H1 (cell line): Measurements from ENCODE around the gene CRYM. TPM values are rescaled to one million over a fixed set of nuclear protein-coding genes. Genes with fewer than 3 reads are reported as not detected.

Experiments used
- CTCF ChIA-PET: fragments of 300-600 bp; sonication (Branson Sonifier 250); formaldehyde crosslinking; loops from one replicate; lab custom pipeline; 2021; ENCODE audit not compliant: partially characterized antibody; lab: Charles Lee
- POLR2A ChIA-PET: fragments of 300-600 bp; sonication (Branson Sonifier 250); formaldehyde crosslinking; loops from one replicate; lab custom pipeline; 2021; ENCODE audit warnings: inconsistent platforms; ENCODE audit not compliant: partially characterized antibody; lab: Charles Lee
- DNase-seq, 2 experiments: peaks; one replicate each; pipeline versions ENCODE4 v3.0.0 to v3.0.0-alpha.2; 2010 to 2022; ENCODE audit warnings: low spot score in 2 of 2, low read depth in 1 of 2, mixed read lengths in 1 of 2
- FAIRE-seq: peaks from 2 replicates; lab custom pipeline; 2011; peaks lifted over from hg19 to GRCh38; lab: Jason Lieb, UNC
- H2AFZ ChIP-seq: 2 replicates; pipeline ENCODE4 v1.8.1; 2012; ENCODE audit warnings: low read length, inconsistent platforms
- H2AK5ac ChIP-seq: 2 replicates; pipeline ENCODE4 v1.6.1; 2013; ENCODE audit warnings: low read depth, low read length
- H2BK120ac ChIP-seq: replicated peaks from 2 replicates; pipeline ENCODE3; 2013; ENCODE audit warnings: low read depth, low read length, inconsistent platforms
- H2BK12ac ChIP-seq: 2 replicates; pipeline ENCODE4 v1.6.1; 2013; ENCODE audit warnings: low read depth, low read length
- H2BK15ac ChIP-seq: 2 replicates; pipeline ENCODE4 v1.6.1; 2013; ENCODE audit warnings: low read length
- H2BK20ac ChIP-seq: 2 replicates; pipeline ENCODE4 v1.6.1; 2013; ENCODE audit warnings: low read length
- H2BK5ac ChIP-seq: 2 replicates; pipeline ENCODE4 v1.6.1; 2013; ENCODE audit warnings: low read depth, low read length
- H3K14ac ChIP-seq: 2 replicates; pipeline ENCODE4 v1.6.1; 2013; ENCODE audit warnings: inconsistent platforms; ENCODE audit not compliant: insufficient read length
- H3K18ac ChIP-seq: 2 replicates; pipeline ENCODE4 v1.6.1; 2013; ENCODE audit warnings: low read length; ENCODE audit errors: extremely low read depth
- H3K23ac ChIP-seq: 2 replicates; pipeline ENCODE4 v1.6.1; 2013; ENCODE audit warnings: inconsistent platforms; ENCODE audit not compliant: insufficient read length
- H3K23me2 ChIP-seq: 2 replicates; pipeline ENCODE4 v1.6.1; 2013; ENCODE audit warnings: low read depth, low read length
- H3K27ac ChIP-seq: 2 replicates; pipeline ENCODE4 v1.6.1; 2011; ENCODE audit warnings: low read depth, low read length, inconsistent platforms
- H3K27me3 ChIP-seq, 4 experiments: replicated peaks in 1 of 4; 1 replicate in 1 of 4; 2 replicates in 3 of 4; pipeline versions ENCODE4 v1.6.1 to v1.8.1; 2011 to 2013; ENCODE audit warnings: low read length in 3 of 4, mild to moderate bottlenecking in 3 of 4, inconsistent platforms in 2 of 4, mixed read lengths in 2 of 4, moderate library complexity in 1 of 4; ENCODE audit not compliant: control insufficient read depth in 3 of 4, insufficient read depth in 3 of 4; ENCODE audit errors: extremely low read depth in 1 of 4
- H3K36me3 ChIP-seq, 4 experiments: 2 replicates each; pipeline versions ENCODE4 v1.6.1 to v1.8.1; 2011 to 2013; ENCODE audit warnings: mild to moderate bottlenecking in 4 of 4, low read length in 3 of 4, moderate library complexity in 2 of 4, control low read depth in 1 of 4, inconsistent platforms in 1 of 4; ENCODE audit not compliant: insufficient read depth in 4 of 4, control insufficient read depth in 2 of 4
- H3K4ac ChIP-seq: replicated peaks from 2 replicates; pipeline ENCODE3; 2013; ENCODE audit warnings: low read length, low read depth, mixed read lengths, inconsistent platforms; ENCODE audit not compliant: insufficient read length
- H3K4me1 ChIP-seq, 4 experiments: replicated peaks in 1 of 4; 1 replicate in 1 of 4; 2 replicates in 3 of 4; pipeline versions ENCODE4 v1.6.1 to v1.8.1; 2011 to 2013; ENCODE audit warnings: low read length in 3 of 4, inconsistent platforms in 2 of 4, mixed read lengths in 1 of 4; ENCODE audit not compliant: insufficient read depth in 4 of 4, control insufficient read depth in 3 of 4
- H3K4me2 ChIP-seq, 2 experiments: 2 replicates each; pipeline versions ENCODE4 v1.6.1 to v1.8.1; 2011 to 2013; ENCODE audit warnings: low read depth in 2 of 2, low read length in 2 of 2, control low read depth in 1 of 2, inconsistent platforms in 1 of 2, mild to moderate bottlenecking in 1 of 2; ENCODE audit not compliant: insufficient read depth in 1 of 2
- H3K4me3 ChIP-seq, 4 experiments: fragments of 200-600, 300-600 bp in 1 of 4; sonication (generic), shearing (Covaris generic), sonication (Bioruptor Twin) in 1 of 4; 2 replicates each; pipeline versions ENCODE4 v1.5.1 to v1.8.1; 2011 to 2016; ENCODE audit warnings: low read length in 4 of 4, low read depth in 3 of 4, control low read depth in 2 of 4, inconsistent platforms in 2 of 4, mild to moderate bottlenecking in 2 of 4, mixed read lengths in 1 of 4, moderate library complexity in 1 of 4; ENCODE audit not compliant: insufficient read depth in 2 of 4; ENCODE audit errors: extremely low read depth in 1 of 4
- H3K56ac ChIP-seq: replicated peaks from 2 replicates; pipeline ENCODE3; 2013; ENCODE audit warnings: low read depth, mild to moderate bottlenecking, mixed read lengths, low read length, inconsistent platforms; ENCODE audit not compliant: insufficient read length
- H3K79me1 ChIP-seq: 2 replicates; pipeline ENCODE4 v1.6.1; 2013; ENCODE audit warnings: low read depth, low read length, control low read depth
- H3K79me2 ChIP-seq, 2 experiments: 2 replicates each; pipeline versions ENCODE4 v1.6.1 to v1.8.1; 2012 to 2013; ENCODE audit warnings: low read length in 2 of 2, mild to moderate bottlenecking in 2 of 2, inconsistent platforms in 1 of 2; ENCODE audit not compliant: insufficient read depth in 2 of 2, control insufficient read depth in 1 of 2
- H3K9ac ChIP-seq, 4 experiments: replicated peaks in 1 of 4; 1 replicate in 1 of 4; 2 replicates in 3 of 4; pipeline versions ENCODE4 v1.6.1 to v1.8.1; 2011 to 2013; ENCODE audit warnings: low read depth in 3 of 4, low read length in 3 of 4, control low read depth in 2 of 4, mild to moderate bottlenecking in 2 of 4, moderate library complexity in 2 of 4, inconsistent platforms in 1 of 4; ENCODE audit errors: extremely low read depth in 1 of 4
- H3K9me3 ChIP-seq, 2 experiments: 2 replicates each; pipeline versions ENCODE4 v1.6.1 to v1.8.1; 2012 to 2013; ENCODE audit warnings: mild to moderate bottlenecking in 2 of 2, moderate library complexity in 2 of 2, control low read depth in 1 of 2, inconsistent platforms in 1 of 2, low read depth in 1 of 2, low read length in 1 of 2, mixed read lengths in 1 of 2; ENCODE audit not compliant: insufficient read depth in 2 of 2
- H4K20me1 ChIP-seq, 2 experiments: replicated peaks in 1 of 2; 2 replicates each; pipeline versions ENCODE3 to v1.8.1; 2011 to 2013; ENCODE audit warnings: inconsistent platforms in 2 of 2, low read length in 2 of 2, mild to moderate bottlenecking in 1 of 2; ENCODE audit not compliant: insufficient read depth in 2 of 2, control insufficient read depth in 1 of 2
- H4K5ac ChIP-seq: 2 replicates; pipeline ENCODE4 v1.6.1; 2013; ENCODE audit warnings: low read length, low read depth, mixed read lengths, inconsistent platforms; ENCODE audit not compliant: insufficient read length
- H4K8ac ChIP-seq: 2 replicates; pipeline ENCODE4 v1.8.0; 2013; ENCODE audit warnings: mild to moderate bottlenecking, moderate library complexity, low read length, inconsistent platforms; ENCODE audit not compliant: insufficient read depth; ENCODE audit errors: extremely low read depth
- H4K91ac ChIP-seq: replicated peaks from 2 replicates; pipeline ENCODE3; 2013; ENCODE audit warnings: low read length, mixed read lengths, inconsistent platforms; ENCODE audit not compliant: insufficient read length
- CTCF ChIP-seq, 3 experiments: IDR thresholded peaks; 1 replicate in 2 of 3; 2 replicates in 1 of 3; pipeline versions ENCODE4 v1.5.1 to v1.6.1; 2011; ENCODE audit warnings: low read length in 3 of 3, mild to moderate bottlenecking in 3 of 3, inconsistent platforms in 2 of 3, low read depth in 1 of 3, moderate library complexity in 1 of 3; ENCODE audit not compliant: insufficient read depth in 1 of 3; ENCODE audit errors: control extremely low read depth in 1 of 3
- E2F6 ChIP-seq: IDR thresholded peaks from 2 replicates; pipeline ENCODE4 v1.6.1; 2012; ENCODE audit warnings: inconsistent platforms
- EP300 ChIP-seq, 2 experiments: IDR thresholded peaks; 1 replicate in 1 of 2; 2 replicates in 1 of 2; pipeline ENCODE4 v1.6.1; 2011 to 2012; ENCODE audit warnings: low read depth in 2 of 2, low read length in 2 of 2, mild to moderate bottlenecking in 2 of 2, borderline replicate concordance in 1 of 2, inconsistent platforms in 1 of 2, moderate library complexity in 1 of 2
- HDAC2 ChIP-seq, 2 experiments: fragments of 300-600 bp in 1 of 2; sonication (generic) in 1 of 2; IDR thresholded peaks; 2 replicates each; pipeline ENCODE4 v1.6.1; 2011 to 2012; ENCODE audit warnings: low read depth in 2 of 2, low read length in 2 of 2, mild to moderate bottlenecking in 2 of 2, moderate library complexity in 2 of 2, borderline replicate concordance in 1 of 2, inconsistent platforms in 1 of 2
- NANOG ChIP-seq: IDR thresholded peaks from 2 replicates; pipeline ENCODE4 v1.6.1; 2011; ENCODE audit warnings: low read length, low read depth, mild to moderate bottlenecking, inconsistent platforms; ENCODE audit not compliant: insufficient read depth, poor library complexity, severe bottlenecking
- RFX5 ChIP-seq: IDR thresholded peaks from 2 replicates; pipeline ENCODE4 v1.6.1; 2011; ENCODE audit warnings: low read depth, low read length, improper control_type of control experiment, borderline replicate concordance
- SIN3A ChIP-seq, 2 experiments: IDR thresholded peaks in 1 of 2; conservative IDR thresholded peaks in 1 of 2; 2 replicates each; pipeline ENCODE4 v1.6.1; 2011 to 2012; ENCODE audit warnings: low read length in 2 of 2, improper control_type of control experiment in 1 of 2, low read depth in 1 of 2, mild to moderate bottlenecking in 1 of 2
- SP1 ChIP-seq: IDR thresholded peaks from 2 replicates; pipeline ENCODE4 v1.6.1; 2011; ENCODE audit warnings: low read depth, low read length
- TAF1 ChIP-seq: IDR thresholded peaks from 2 replicates; pipeline ENCODE4 v1.6.1; 2011; ENCODE audit warnings: mild to moderate bottlenecking, low read depth, low read length
- WGBS, 2 experiments: shearing (Covaris generic) in 1 of 2; methylation state at CpG; one replicate each; pipeline versions ENCODE4 v1.1.6 to v1.1.7; 2013 to 2015; ENCODE audit warnings: low lambda C conversion rate in 2 of 2, mixed read lengths in 2 of 2, inconsistent platforms in 1 of 2, low coverage in 1 of 2, missing lambda C conversion rate in 1 of 2; ENCODE audit not compliant: insufficient replicate concordance in 2 of 2, insufficient coverage in 1 of 2, insufficient read length in 1 of 2; ENCODE audit errors: extremely low coverage in 1 of 2, missing lambda C conversion rate in 1 of 2; 5-methylcytosine and 5-hydroxymethylcytosine counted together
- polyA plus RNA-seq, 7 experiments: library from polyadenylated mRNA; depleted of rRNA in 3 of 7; stranded (reverse) in 5 of 7; unstranded in 2 of 7; fragments of >200 nt in 5 of 7; fragments of 200-250 nt in 2 of 7; gene quantifications; 1 replicate in 5 of 7; 2 replicates in 1 of 7; 4 replicates in 1 of 7; pipeline versions ENCODE4 v1.2.1 to v1.2.3, GENCODE V29; 2011 to 2013; ENCODE audit warnings: missing spikeins in 2 of 7, mixed read lengths in 2 of 7
- total RNA-seq: library from RNA; stranded (reverse); fragmentation: NEBNext Ultra II Directional; extraction: Animal tissue kit (Norgen Biotek cat#: 25700); gene quantifications from 2 replicates; pipeline ENCODE4 v1.2.1, GENCODE V29; 2021

CRYM gene
- total and polyA plus RNA-seq, 2 of the 8 experiments (the other 6 are each of a cell fraction or from before 2014, with no cell fraction given): 12.9 to 40.4 TPM

- no peak for FAIRE-seq
- no peak overlapping the region for H4K5ac ChIP-seq
- no peak overlapping the region for H3K4me2 ChIP-seq
- no peaks in the 10 kb centered on the region for H3K9me3 ChIP-seq
- H3K23me2 ChIP-seq: no peaks in the 10 kb centered on the region
- no peak overlapping the region for H3K4me3 ChIP-seq
- no peak overlapping the region for H3K18ac ChIP-seq
- no peak overlapping the region for H3K4ac ChIP-seq
- no peak overlapping the region for H3K23ac ChIP-seq
- ChIA-PET CTCF (interaction anchor here (0.9 to 3.8 kb wide), 3 partner anchors 10 to 68 kb away, joined by 3 to 18 read pairs (median 5); partner anchors contain the start of gene CRYM), POLR2A (interaction anchor here (0.5 kb wide), 1 partner anchor 51 kb away, joined by 3 read pairs; no protein-coding TSS in a partner anchor)
- no peak overlapping the region for H2BK20ac ChIP-seq
- no peak overlapping the region for H4K91ac ChIP-seq
- H3K36me3 ChIP-seq: no peaks in the 10 kb centered on the region; a peak in 1 of 8 replicates
- H2BK120ac ChIP-seq: no peak overlapping the region
- no peaks in the 10 kb centered on the region for H3K79me2 ChIP-seq
- no peaks in the 10 kb centered on the region for H3K27me3 ChIP-seq
- H2BK15ac ChIP-seq: no peak overlapping the region
- H3K27ac ChIP-seq: no peak overlapping the region
- H2AK5ac ChIP-seq: no peak overlapping the region
- WGBS, 2 experiments: 74% methylated on average over 4 of the region's 4 CpGs; no CpG with 5 or more reads in 1 of the 2 experiments
- no peak overlapping the region for H3K14ac ChIP-seq
- no peaks in the 10 kb centered on the region for H4K20me1 ChIP-seq
- H3K4me1 ChIP-seq: no peaks in the 10 kb centered on the region
- H2BK5ac ChIP-seq: no peak overlapping the region
- no peak overlapping the region for H2BK12ac ChIP-seq
- H3K9ac ChIP-seq: no peak overlapping the region
- no peak overlapping the region for H4K8ac ChIP-seq
- H3K79me1 ChIP-seq: no peaks in the 10 kb centered on the region
- H2AFZ ChIP-seq: no peak overlapping the region
- no peak overlapping the region for H3K56ac ChIP-seq
- no peak for DNase-seq
- TF ChIP-seq CTCF (IDR thresholded peaks at IDR 0.05; ENCODE audit: control extremely low read depth in 1 of 3, insufficient read depth in 1 of 3, low read depth in 1 of 3, low read length in 3 of 3) (no peak), SP1 (no peak), SIN3A (conservative IDR thresholded peaks at IDR 0.05 in 1 of 2, IDR thresholded peaks at IDR 0.05 in 1 of 2; ENCODE audit: low read depth in 1 of 2, low read length in 2 of 2) (no peak), RFX5 (no peak), TAF1 (no peak), NANOG (no peak), E2F6 (no peak), EP300 (IDR thresholded peaks at IDR 0.05; ENCODE audit: borderline replicate concordance in 1 of 2, low read depth in 2 of 2, low read length in 2 of 2) (no peak), HDAC2 (IDR thresholded peaks at IDR 0.05; ENCODE audit: borderline replicate concordance in 1 of 2, low read depth in 2 of 2, low read length in 2 of 2) (no peak)
Measured at GRCh38 chr16:21264571-21265036, 13.5 kb downstream of the CRYM start.
